OCI-M1 (cell line): ENCODE measurements around the gene IRS4.
A peak's percentile ranks its signal among the peaks of the same experiment; 100 is the strongest.

ENCODE experiments used
- DNase-seq: peaks from one replicate; lab custom pipeline; 2025; lab: John Stamatoyannopoulos, UW

Gene IRS4

GRCh38 chrX:108736509-108737479 is at the start of gene IRS4:
TSS of gene IRS4 (minus strand) at chrX:108736563.
- DNase-seq: no peak

GRCh38 chrX:108772549-108772948 is 36.2 kb upstream of the IRS4 start:
- no peak for DNase-seq

DNA sequence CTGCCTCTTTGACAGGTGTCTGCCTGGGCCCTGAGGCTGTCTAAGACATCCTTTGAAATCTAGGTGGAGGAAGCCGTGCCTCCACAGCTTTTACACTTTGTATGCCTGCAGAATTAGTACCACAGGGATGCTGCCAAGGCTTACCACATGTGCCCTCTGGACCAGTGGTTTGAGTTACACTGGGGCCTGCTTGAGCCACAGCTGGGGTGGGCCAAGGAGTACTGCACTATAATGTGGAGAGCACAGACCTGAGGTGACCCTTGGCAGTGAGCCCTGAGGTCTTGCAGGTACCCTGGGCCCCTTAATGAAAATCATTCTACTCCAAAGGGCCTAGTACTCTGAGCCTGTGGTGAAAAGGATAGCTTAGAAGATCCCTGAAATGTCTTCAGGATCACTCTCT is 27.2 kb upstream of the IRS4 start:
- no peak for DNase-seq

- no peak for DNase-seq
These were observed 4.0 kb upstream of the IRS4 start for GRCh38 chrX:108740299-108740774.

DNA sequence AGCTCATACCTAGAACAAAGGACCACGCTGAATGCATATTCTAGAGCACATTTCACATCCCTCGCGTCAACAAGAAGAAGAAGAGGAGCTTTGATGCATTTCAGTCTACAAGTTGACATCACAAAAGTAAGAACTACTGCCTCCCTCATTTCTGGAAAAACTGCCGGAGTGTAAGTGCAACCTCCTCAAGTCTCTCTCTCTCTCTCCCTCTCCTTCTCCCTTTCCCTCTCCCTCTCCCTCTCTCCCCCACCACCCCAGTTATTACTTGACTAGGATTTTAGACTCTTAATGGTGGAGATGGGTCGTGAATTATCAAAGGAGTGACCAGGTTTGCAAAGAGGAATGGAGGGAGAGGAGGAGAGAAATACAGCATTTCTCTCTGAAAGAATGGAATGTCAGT is 1.4 kb upstream of the IRS4 start:
- DNase-seq: no peak

DNA sequence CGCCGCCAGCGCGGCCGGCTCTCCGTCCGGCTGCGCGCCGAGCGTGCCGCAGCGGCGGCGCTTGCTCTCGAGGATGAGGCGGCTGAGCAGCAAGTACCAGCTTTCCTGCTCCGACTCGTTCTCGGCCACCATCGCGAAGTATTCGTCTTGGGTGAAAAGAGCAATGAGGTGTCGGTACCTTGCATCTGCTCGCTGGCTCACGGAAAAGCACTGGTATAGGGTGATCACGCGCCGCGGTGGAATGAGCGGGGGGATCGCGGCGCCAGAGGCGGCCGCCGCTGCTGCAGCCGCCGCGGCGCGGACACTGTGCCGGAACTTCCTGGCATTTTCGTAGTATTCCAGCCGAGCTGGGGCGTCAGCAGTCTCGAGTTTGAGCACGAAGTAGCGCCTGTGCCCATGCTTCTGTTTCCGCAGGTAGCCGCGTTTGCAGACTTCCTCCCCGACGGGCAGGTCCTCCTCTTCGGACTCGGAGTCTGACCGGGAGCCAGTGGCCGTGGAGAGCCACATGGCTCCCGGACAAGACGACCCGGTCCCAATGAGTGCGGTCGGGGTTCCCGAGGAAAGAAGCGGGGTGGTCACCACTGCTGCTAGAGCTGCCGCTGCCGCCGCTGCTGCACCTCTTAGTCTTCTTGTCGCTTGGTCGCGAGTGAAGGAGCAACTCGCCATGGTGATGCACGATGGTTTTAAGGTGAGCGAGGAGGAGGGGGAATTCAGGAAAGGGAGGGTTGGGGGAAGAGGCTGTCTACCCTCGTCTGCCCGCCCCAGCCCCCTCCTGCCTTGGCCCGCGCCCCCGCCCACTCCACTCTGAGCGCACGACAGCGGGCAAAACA is 469 bp downstream of the IRS4 start:
- no peak for DNase-seq

- no peak for DNase-seq
These were observed 1.2 kb downstream of the IRS4 start for GRCh38 chrX:108735091-108735678.

DNA sequence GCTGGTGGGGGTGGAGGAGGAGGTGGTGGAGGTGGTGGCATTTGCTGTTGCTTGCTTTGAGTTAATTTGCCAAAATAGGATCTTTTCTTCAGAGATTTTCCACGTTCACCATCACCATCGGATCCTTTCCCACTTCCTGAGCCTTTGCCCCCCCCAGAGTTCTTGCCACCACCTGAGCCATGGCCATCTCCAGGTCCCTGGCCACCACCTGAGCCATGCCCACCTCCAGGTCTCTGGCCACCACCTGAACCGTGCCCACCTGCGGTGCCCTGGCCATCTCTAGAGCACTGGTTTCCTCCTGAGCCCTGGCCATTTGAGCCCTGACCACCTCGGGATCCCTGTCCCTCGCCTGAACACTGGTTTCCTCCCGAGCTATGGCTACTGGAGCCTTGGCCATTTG is 1.9 kb downstream of the IRS4 start:
- no peak for DNase-seq

GRCh38 chrX:108732630-108733321 is 3.6 kb downstream of the IRS4 start:
- no peak for DNase-seq

DNA sequence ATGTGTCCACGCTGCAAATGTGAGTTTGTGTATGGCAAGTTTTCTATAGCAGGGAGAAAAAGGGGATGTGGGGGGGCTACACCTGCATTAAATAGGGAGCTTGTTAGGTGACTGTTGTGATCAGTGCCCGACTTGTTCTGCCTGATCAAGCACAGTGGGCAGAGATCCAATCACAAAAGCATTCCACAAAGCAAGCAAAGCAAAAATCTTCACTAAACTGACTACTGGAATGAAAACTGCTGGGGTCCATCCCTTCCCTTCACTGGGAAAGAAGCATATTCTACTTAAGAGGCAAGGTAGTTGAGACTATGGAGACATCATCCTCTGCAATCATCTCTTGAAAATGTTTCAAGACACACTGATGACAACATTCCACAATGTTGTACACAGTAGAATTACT is 5.2 kb downstream of the IRS4 start:
- no peak for DNase-seq

DNA sequence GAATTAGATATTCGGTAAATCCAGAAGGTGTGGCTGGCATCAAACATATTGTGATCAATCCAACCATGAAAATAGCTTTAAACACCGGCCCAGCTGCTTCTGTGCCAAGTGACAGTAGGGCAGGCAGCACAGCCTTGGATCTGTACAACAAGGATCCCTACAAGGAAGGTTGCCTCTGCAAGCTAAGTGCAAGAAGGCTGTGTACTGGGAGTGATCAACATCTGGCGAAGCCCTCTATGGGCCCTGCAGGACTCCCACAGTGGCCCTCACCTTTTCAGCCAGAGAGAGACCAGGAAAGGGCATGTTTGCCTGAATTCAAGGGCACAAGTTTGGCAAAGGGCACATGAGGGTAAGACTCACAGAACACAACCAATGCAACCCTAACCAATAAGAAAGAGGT is 9.6 kb downstream of the IRS4 start:
- DNase-seq: no peak

DNA sequence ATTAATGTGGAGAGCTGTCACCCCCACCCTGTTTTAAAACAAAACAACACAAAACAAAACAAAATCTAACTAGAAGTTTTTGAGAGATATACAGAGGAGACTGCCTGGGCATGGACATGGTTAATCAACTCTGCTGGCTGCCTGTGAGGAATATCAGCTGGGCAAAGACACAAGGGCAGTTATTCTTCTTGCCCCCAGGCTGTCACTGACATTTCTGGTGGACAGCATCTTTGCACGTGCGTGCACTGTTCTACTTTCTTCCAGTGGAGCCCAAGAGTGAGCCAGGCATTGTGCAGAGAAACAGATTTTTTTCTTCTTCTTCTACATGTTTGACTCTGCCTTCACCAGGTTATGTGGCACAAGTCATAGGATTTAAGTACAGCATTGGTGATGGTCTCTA is 13.8 kb downstream of the IRS4 start:
- DNase-seq: no peak

GRCh38 chrX:108712886-108713285 is 23.5 kb downstream of the IRS4 start:
- no peak for DNase-seq

DNA sequence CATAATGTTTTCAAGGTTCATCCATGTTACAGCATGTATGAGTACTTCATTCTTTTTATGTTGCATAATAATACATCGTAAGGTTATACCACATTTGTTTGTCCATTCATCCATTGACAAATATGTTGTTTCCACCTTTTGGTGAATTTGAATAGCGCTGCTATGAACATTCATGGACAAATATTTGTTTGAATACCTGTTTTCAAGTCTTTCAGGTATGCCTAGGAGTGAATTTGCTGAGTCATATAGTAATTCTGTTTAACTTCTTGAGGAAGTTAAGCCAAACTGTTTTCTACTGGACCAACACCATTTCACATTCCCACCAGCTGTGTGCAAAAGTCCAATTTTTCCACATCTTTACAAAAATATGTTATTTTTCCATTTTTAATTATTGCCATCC is 31.5 kb downstream of the IRS4 start:
- DNase-seq: no peak

GRCh38 chrX:108702530-108702929 is 33.8 kb downstream of the IRS4 start:
- no peak for DNase-seq

DNA sequence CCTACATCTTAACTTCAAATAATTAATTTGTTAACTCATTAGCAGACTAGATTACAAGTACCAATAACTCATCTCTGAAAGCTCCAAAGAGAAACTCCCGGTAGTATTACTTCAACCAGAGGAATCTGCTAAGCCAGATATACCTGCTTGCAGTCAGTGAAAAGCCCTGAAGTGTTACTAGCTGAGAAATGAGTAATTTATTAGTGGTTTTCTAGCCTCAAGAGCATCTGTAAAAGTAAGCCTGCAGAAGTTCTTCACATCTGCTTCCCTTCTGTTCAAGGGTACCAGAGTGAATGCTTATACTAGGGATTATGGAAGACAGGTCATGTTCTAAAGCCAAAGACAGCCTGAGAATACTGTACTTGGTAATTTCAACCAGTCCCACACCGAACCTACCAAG is 34.7 kb downstream of the IRS4 start:
- no peak for DNase-seq

DNA sequence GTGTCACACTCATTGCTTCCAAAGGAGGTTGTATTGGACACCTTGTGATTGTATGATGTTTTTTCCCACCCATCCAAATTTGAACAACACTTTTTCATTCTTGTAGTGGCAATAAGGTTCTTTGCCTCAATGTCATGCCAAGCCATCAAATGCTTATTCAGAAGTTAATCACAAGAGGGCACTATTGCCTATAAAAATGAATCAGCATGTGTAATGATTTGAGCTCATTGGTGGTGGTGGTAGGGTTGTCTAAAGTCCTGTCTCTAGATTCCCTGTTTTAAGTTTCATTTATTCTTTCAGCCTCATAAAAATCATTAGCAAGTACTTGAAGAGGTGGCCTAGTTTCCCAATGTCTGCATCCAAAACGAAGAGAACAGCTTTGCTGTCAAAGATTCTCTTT is 37.0 kb downstream of the IRS4 start:
- DNase-seq: peak; percentile 48

DNA sequence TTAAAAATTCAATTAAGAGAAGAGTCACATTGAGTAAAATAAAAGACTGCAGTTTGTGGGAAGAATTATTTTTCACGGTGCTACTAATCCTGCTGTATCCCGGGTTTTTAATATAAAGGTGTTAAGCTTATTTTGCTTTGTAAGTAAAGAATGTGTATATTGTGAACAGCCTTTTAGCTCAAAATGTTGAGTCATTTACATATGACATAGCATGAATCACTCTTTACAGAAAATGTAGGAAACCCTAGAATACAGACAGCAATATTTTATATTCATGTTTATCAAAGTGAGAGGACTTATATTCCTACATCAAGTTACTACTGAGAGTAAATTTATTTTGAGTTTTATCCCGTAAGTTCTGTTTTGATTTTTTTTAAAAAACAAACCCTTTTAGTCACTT is 39.7 kb downstream of the IRS4 start:
- DNase-seq: no peak
